ENCODE measurements around the gene RFTN1. TPM values are rescaled to one million over a fixed set of nuclear protein-coding genes. Genes with fewer than 3 reads are reported as not detected.

The RFTN1 gene
- total RNA-seq, 6 experiments from 2014 or later, result 15.1 to 36.0 (median 19.8) TPM

DNA sequence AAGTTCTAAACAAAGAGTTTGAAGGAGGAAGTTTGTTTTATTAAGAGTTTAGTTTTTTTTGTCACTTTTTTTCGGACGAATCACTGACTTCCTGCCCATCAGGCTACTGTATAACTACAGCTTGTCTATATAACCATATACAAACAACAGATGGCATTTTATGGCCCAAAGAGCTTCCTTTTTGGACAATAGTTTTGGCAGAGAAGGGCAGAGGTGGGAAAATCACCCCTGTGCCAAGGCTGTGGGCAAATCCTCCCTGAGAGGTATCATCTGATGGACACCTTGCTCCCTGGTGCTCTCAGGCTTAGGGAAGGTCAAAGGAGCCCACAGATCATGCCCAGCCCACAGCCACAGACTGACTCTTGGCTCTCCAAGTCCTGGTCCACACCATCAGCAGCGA is 135.1 kb downstream of the RFTN1 start:
- DNase-seq (no peak), ATAC-seq (no peak)
- H3K27ac ChIP-seq, result no peak overlapping the region
- H3K9me3 ChIP-seq, result no peaks in the 10 kb centered on the region
- no peaks in the 10 kb centered on the region for H3K27me3 ChIP-seq
- H3K4me3 ChIP-seq, result no peak overlapping the region
- no peaks in the 10 kb centered on the region for H3K4me1 ChIP-seq
- peaks cover 0 to 4% (median 0%) of the 10 kb centered on the region in 4 donors for H3K36me3 ChIP-seq
- WGBS (ENCODE audit: insufficient coverage, low coverage, low lambda C conversion rate, missing lambda C conversion rate), result 74% methylated on average over 3 of the region's 3 CpGs
- intact Hi-C loops (cut with DNase I), result no loop called here
- TF ChIP-seq CTCF (IDR thresholded peaks at IDR 0.05), result no peak
- no peak for TF ChIP-seq POLR2A (IDR thresholded peaks at IDR 0.05)

DNA sequence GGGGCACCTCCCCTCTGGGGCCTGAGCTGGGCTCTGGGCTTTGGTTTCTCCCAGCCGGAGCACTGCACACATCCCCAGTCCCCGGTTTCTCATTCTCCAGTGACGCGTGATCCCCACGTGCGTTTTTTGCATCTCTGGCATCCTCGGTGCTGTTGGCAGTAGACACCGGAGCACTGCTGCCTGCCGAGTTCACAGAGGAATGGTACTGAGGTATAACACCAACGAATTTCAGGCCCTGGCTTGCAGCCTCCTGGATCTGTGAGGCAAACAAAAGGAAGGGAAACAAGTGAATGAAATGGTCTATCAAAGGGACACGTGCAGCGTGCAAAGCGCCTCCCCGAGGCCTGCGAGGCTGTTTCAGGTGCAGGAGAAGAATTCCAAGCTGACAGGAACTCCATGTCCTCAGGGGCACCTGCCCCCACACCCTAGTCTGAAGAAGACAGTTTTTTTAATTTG is 135.6 kb downstream of the RFTN1 start:
- Histone ChIP-seq H3K4me3 (no peak overlapping the region), H3K4me1 (no peaks in the 10 kb centered on the region), H3K27ac (no peak overlapping the region), H3K9me3 (no peaks in the 10 kb centered on the region), H3K27me3 (no peaks in the 10 kb centered on the region), H3K36me3 (peaks cover 0 to 4% (median 0%) of the 10 kb centered on the region in 4 donors)
- no peak for ATAC-seq
- 89% methylated on average over 7 of the region's 15 CpGs for WGBS (ENCODE audit: insufficient coverage, low coverage, low lambda C conversion rate, missing lambda C conversion rate)
- no peak for DNase-seq
- intact Hi-C loops (cut with DNase I), result no loop called here
- TF ChIP-seq CTCF (IDR thresholded peaks at IDR 0.05) (no peak), POLR2A (IDR thresholded peaks at IDR 0.05) (no peak)

GRCh38 chr3:16377196-16377595 is 136.3 kb downstream of the RFTN1 start:
- intact Hi-C loops (cut with DNase I), result no loop called here
- Histone ChIP-seq H3K27ac (no peak overlapping the region), H3K36me3 (peaks cover 0 to 4% (median 0%) of the 10 kb centered on the region in 4 donors), H3K4me1 (no peaks in the 10 kb centered on the region), H3K27me3 (no peaks in the 10 kb centered on the region), H3K9me3 (no peaks in the 10 kb centered on the region), H3K4me3 (no peak overlapping the region)
- DNase-seq, result no peak
- ATAC-seq, result no peak
- 69% methylated on average over 5 of the region's 5 CpGs for WGBS (ENCODE audit: insufficient coverage, low coverage, low lambda C conversion rate, missing lambda C conversion rate)
- TF ChIP-seq CTCF (IDR thresholded peaks at IDR 0.05) (no peak), POLR2A (IDR thresholded peaks at IDR 0.05) (no peak)

DNA sequence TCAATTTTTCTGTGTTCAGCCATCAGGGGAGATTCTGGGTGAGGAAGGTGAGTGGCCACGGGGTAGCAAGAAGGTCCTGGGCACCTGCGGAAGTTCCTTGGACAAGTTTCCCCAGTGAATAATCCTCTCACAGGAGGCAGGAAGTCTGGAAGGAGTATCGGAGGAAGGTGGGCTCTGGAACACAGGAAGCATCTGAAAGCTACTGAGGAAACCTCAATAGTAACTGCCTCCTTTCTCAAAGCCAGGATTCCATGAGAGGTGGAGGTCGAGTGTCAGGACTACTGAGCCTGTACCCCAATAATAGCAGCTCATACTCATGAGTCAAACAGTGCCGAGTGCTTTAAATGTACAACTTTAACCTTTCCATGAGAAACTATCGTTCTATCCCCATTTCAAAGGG is 137.6 kb downstream of the RFTN1 start:
- H3K4me3 ChIP-seq, result no peak overlapping the region
- ATAC-seq (no peak), DNase-seq (no peak)
- H3K36me3 ChIP-seq, result peaks cover 0 to 4% (median 0%) of the 10 kb centered on the region in 4 donors
- 76% methylated on average over 5 of the region's 6 CpGs for WGBS (ENCODE audit: insufficient coverage, low coverage, low lambda C conversion rate, missing lambda C conversion rate)
- H3K4me1 ChIP-seq, result no peaks in the 10 kb centered on the region
- intact Hi-C loops (cut with DNase I), result no loop called here
- no peak for TF ChIP-seq POLR2A (IDR thresholded peaks at IDR 0.05)
- no peaks in the 10 kb centered on the region for H3K27me3 ChIP-seq
- no peaks in the 10 kb centered on the region for H3K9me3 ChIP-seq
- H3K27ac ChIP-seq, result no peak overlapping the region

DNA sequence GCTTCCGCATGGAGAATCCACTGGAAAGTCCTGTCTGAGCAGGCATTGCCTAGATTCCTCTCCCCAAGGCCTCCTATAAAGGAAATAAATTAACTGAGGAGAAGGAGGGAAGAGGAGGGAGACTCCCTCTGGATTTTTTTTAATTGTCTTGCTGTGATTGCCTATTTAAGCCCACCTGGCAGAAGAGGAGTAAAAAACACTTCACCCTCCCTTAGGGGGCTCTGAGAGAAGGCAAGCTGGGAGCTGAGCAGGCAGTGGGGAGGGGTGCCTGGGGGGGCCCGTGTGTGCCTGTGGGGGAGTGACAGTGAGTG is 138.6 kb downstream of the RFTN1 start:
- 71% methylated on average over 1 of the region's 2 CpGs for WGBS (ENCODE audit: insufficient coverage, low coverage, low lambda C conversion rate, missing lambda C conversion rate)
- TF ChIP-seq CTCF (IDR thresholded peaks at IDR 0.05), result no peak
- TF ChIP-seq POLR2A (IDR thresholded peaks at IDR 0.05), result no peak
- Histone ChIP-seq H3K4me3 (no peak overlapping the region), H3K36me3 (peaks cover 0 to 8% (median 0%) of the 10 kb centered on the region in 4 donors), H3K27me3 (no peaks in the 10 kb centered on the region), H3K9me3 (no peaks in the 10 kb centered on the region), H3K27ac (no peak overlapping the region), H3K4me1 (no peaks in the 10 kb centered on the region)
- intact Hi-C loops (cut with DNase I), result no loop called here
- DNase-seq, result no peak
- ATAC-seq, result no peak
